A673 (cell line): ENCODE data around the gene PCED1B. TPM values are rescaled to one million over a fixed set of nuclear protein-coding genes. Genes with fewer than 3 reads are reported as not detected.
A peak's percentile ranks its signal among the peaks of the same experiment; 100 is the strongest.

ENCODE experiments used
- BruUV-seq: library from RNA; stranded (reverse); fragments of 400-500 nt; replicated peaks from 2 replicates; lab custom pipeline; 2021; lab: Mats Ljungman, UMichigan
- CTCF ChIA-PET: fragments of 300-600 bp; sonication (Branson Sonifier 250); formaldehyde crosslinking; loops from one replicate; lab custom pipeline; 2022; ENCODE audit warnings: antibody characterized with exemption; lab: Charles Lee
- POLR2A ChIA-PET: fragments of 300-600 bp; sonication (Branson Sonifier 250); formaldehyde crosslinking; loops from one replicate; lab custom pipeline; 2022; ENCODE audit warnings: antibody characterized with exemption; ENCODE audit not compliant: low non-redundant PET; lab: Charles Lee
- DNase-seq: peaks from one replicate; pipeline ENCODE4 v3.0.0-alpha.2; 2015; ENCODE audit warnings: low spot score
- H3K27ac ChIP-seq: fragments of 200-600 bp; sonication (generic); 2 replicates; pipeline ENCODE4 v1.5.1; 2016; ENCODE audit warnings: mixed run types, low read depth, mild to moderate bottlenecking, mixed read lengths, antibody characterized with exemption, low read length; ENCODE audit not compliant: poor library complexity, severe bottlenecking
- H3K27me3 ChIP-seq: fragments of 200-600 bp; sonication (generic); replicated peaks from 2 replicates; pipeline ENCODE4 v1.6.1; 2017; ENCODE audit warnings: mixed run types, low read depth, mild to moderate bottlenecking, mixed read lengths, antibody characterized with exemption, low read length; ENCODE audit not compliant: insufficient read depth, poor library complexity
- H3K36me3 ChIP-seq: fragments of 200-600 bp; sonication (generic); 2 replicates; pipeline ENCODE4 v1.6.1; 2016; ENCODE audit warnings: mixed run types, mild to moderate bottlenecking, mixed read lengths, antibody characterized with exemption, low read length; ENCODE audit not compliant: insufficient read depth, poor library complexity, severe bottlenecking
- H3K4me1 ChIP-seq: fragments of 200-600 bp; sonication (generic); 2 replicates; pipeline ENCODE4 v1.6.1; 2017; ENCODE audit warnings: mixed run types, mild to moderate bottlenecking, mixed read lengths, antibody characterized with exemption, low read length; ENCODE audit not compliant: insufficient read depth, poor library complexity, severe bottlenecking
- H3K4me3 ChIP-seq: fragments of 200-600 bp; sonication (generic); 2 replicates; pipeline ENCODE4 v1.5.1; 2016; ENCODE audit warnings: low read depth, mixed run types, mild to moderate bottlenecking, mixed read lengths, low read length; ENCODE audit not compliant: poor library complexity, severe bottlenecking
- H3K9me3 ChIP-seq: fragments of 200-600 bp; sonication (generic); 2 replicates; pipeline ENCODE4 v1.6.1; 2016; ENCODE audit warnings: mixed run types, low read depth, mild to moderate bottlenecking, mixed read lengths, antibody characterized with exemption, low read length; ENCODE audit not compliant: poor library complexity, severe bottlenecking
- CTCF ChIP-seq: fragments of 300-800, 200-600 bp; sonication (generic); conservative IDR thresholded peaks from 2 replicates; pipeline ENCODE4 v1.5.1; 2017; ENCODE audit warnings: low read depth, mild to moderate bottlenecking, antibody characterized with exemption, low read length, moderate library complexity, mixed read lengths
- EZH2 ChIP-seq: fragments of 200-600 bp; sonication (generic); IDR thresholded peaks from 2 replicates; pipeline ENCODE4 v1.6.1; 2017; ENCODE audit warnings: borderline replicate concordance, low read depth, mild to moderate bottlenecking, mixed read lengths, antibody characterized with exemption, low read length; ENCODE audit not compliant: poor library complexity, severe bottlenecking
- intact Hi-C: fragments of 100-400 bp; cut with micrococcal nuclease; formaldehyde crosslinking; loops from one replicate; pipeline ENCODE4 v1.10.0; 2022; ENCODE audit not compliant: unreplicated experiment
- total RNA-seq: library from RNA; stranded (reverse); gene quantifications from 2 replicates; pipeline ENCODE4 v1.2.3, GENCODE V29; 2021

PCED1B gene
- total RNA-seq, 1 experiment from 2014 or later, result 3.1 TPM

- intact Hi-C loops, result no loop called here
- peaks cover 61% of the 10 kb centered on the region for H3K4me1 ChIP-seq
- no peak for DNase-seq
- ChIA-PET CTCF (no interaction called here), POLR2A (no interaction called here)
- TF ChIP-seq EZH2 (no peak), CTCF (no peak)
- peak overlapping the region; percentile 76 for H3K27ac ChIP-seq
- H3K9me3 ChIP-seq, result no peaks in the 10 kb centered on the region
- H3K27me3 ChIP-seq, result no peaks in the 10 kb centered on the region
- no peak overlapping the region for H3K4me3 ChIP-seq
- H3K36me3 ChIP-seq, result no peaks in the 10 kb centered on the region
- BruUV-seq, result no TSS peak
Measured at GRCh38 chr12:47087088-47087688, 7.8 kb downstream of the PCED1B start.

DNA sequence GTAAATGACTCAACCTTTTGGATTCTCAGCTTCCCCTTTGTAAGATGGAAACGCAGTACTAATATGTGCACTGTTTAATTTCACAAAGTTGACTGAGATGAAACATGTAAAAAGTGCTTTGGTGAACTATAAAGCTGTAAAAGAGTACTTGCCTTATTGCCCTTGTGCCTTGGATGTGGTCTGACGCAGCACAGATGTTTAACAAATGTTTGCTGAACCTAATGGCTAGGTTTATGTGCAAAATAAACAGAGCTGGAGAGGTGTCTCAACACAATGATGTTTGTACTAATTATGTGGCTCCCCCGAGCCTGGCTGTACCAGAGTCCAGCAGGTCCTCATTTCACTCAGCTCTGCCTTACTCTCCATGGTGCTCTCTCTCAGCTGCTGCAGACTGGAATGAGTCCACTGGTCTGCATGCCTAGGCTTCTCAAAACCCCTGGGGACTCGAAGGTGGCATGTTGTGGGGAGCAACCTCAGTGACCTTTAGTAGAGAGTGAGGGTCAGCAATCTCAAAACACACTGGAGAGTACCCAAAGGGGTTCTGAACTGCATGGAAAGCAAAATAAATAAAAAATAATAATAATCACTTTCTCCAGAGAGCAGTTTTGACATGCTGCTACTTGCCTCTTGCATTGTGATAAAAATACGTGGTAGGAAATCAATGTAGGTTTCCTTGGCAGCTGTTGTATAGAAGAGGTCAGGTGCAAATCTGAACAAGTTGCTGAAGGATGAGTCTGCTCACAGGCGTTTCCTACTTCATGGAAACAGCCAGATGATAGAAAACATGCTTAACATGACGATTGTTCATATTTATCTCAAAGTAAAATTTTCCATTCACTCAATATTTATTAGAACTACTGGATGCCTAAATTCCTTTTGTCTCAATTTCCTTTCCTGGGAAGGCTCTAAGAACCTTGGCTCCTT, 8.9 kb downstream of the PCED1B start:
- no peak for TF ChIP-seq EZH2
- no peak for TF ChIP-seq CTCF
- peaks cover 51% of the 10 kb centered on the region for H3K4me1 ChIP-seq
- ChIA-PET POLR2A (no interaction called here), CTCF (interaction anchor here (0.7 kb wide), 1 partner anchor 518 kb away, joined by 3 read pairs; no protein-coding TSS in a partner anchor)
- no peak for DNase-seq
- H3K36me3 ChIP-seq, result no peaks in the 10 kb centered on the region
- H3K9me3 ChIP-seq, result no peaks in the 10 kb centered on the region
- no peaks in the 10 kb centered on the region for H3K27me3 ChIP-seq
- no peak overlapping the region for H3K27ac ChIP-seq
- intact Hi-C loops, result no loop called here
- BruUV-seq, result no TSS peak
- H3K4me3 ChIP-seq, result no peak overlapping the region

GRCh38 chr12:47091009-47091408, 11.6 kb downstream of the PCED1B start:
- H3K4me1 ChIP-seq, result peaks cover 25% of the 10 kb centered on the region
- DNase-seq, result no peak
- CTCF ChIA-PET, result no interaction called here
- H3K4me3 ChIP-seq, result no peak overlapping the region
- BruUV-seq, result no TSS peak
- no peak overlapping the region for H3K27ac ChIP-seq
- H3K27me3 ChIP-seq, result no peaks in the 10 kb centered on the region
- POLR2A ChIA-PET, result no interaction called here
- intact Hi-C loops, result no loop called here
- TF ChIP-seq CTCF (no peak), EZH2 (no peak)
- H3K9me3 ChIP-seq, result no peaks in the 10 kb centered on the region
- H3K36me3 ChIP-seq, result no peaks in the 10 kb centered on the region
